Muscle of leg (tissue), 11 donors: Measurements from ENCODE around the gene TNNI3K. TPM values are rescaled to one million over a fixed set of nuclear protein-coding genes. Genes with fewer than 3 reads are reported as not detected.

Source experiments
- DNase-seq: peaks from one replicate; pipeline ENCODE4 v3.0.0; 2013
- H3K27ac ChIP-seq: one replicate; pipeline ENCODE4 v1.5.1; 2013; ENCODE audit warnings: mild to moderate bottlenecking, low read length, control low read depth
- H3K27me3 ChIP-seq: one replicate; pipeline ENCODE4 v1.6.1; 2013; ENCODE audit warnings: low read length; ENCODE audit not compliant: control insufficient read depth, insufficient read depth
- H3K36me3 ChIP-seq: one replicate; pipeline ENCODE4 v1.6.1; 2013; ENCODE audit warnings: low read length; ENCODE audit not compliant: control insufficient read depth, insufficient read depth
- H3K4me1 ChIP-seq: one replicate; pipeline ENCODE4 v1.6.1; 2013; ENCODE audit warnings: low read length; ENCODE audit not compliant: control insufficient read depth, insufficient read depth
- H3K4me3 ChIP-seq: one replicate; pipeline ENCODE4 v1.5.1; 2013; ENCODE audit warnings: low read length, control low read depth
- H3K9me3 ChIP-seq: replicated peaks from 2 replicates; pipeline ENCODE4 v1.6.1; 2013; ENCODE audit warnings: low read depth, low read length; ENCODE audit not compliant: control insufficient read depth
- WGBS: methylation state at CpG from one replicate; pipeline ENCODE4 v1.1.5; 2013; ENCODE audit warnings: missing lambda C conversion rate; ENCODE audit not compliant: insufficient coverage; 5-methylcytosine and 5-hydroxymethylcytosine counted together
- polyA plus RNA-seq, 8 donors: library from polyadenylated mRNA; unstranded; fragments of 120-200 nt; gene quantifications; one replicate each; pipeline versions ENCODE4 v1.2.1 to v1.2.3, GENCODE V29; 2013; ENCODE audit warnings: inconsistent platforms in 1 of 8, low replicate concordance in 1 of 8; ENCODE audit not compliant: insufficient read length in 8 of 8, insufficient read depth in 1 of 8
- total RNA-seq: library from RNA; stranded (reverse); fragments of 120-200 nt; gene quantifications from one replicate; pipeline ENCODE4 v1.2.4, GENCODE V29; 2013

Gene TNNI3K
- total and polyA plus RNA-seq, 9 donors, result 0.41 to 3.1 (median 1.2) TPM

DNA sequence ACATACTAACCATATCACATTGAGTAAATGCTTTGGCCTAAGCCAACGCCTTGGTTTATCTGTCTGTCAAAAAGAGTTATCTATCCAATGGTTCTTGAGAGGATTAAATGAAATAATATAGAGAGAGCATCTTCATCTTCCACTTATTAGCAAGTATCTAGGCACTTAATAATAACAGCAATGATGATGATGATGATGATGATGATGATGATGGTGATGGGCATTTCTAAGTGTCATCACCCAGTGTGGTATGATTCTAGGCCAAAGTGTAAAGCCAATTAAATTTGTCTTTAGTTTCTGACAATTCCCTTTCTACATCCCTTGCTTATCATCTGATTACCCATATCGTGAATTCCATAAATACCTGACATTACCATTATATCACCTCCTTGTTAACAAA, 342.9 kb downstream of the TNNI3K start:
- Histone ChIP-seq H3K27me3 (no peaks in the 10 kb centered on the region), H3K4me1 (no peaks in the 10 kb centered on the region), H3K27ac (no peak overlapping the region), H3K36me3 (no peaks in the 10 kb centered on the region), H3K9me3 (no peaks in the 10 kb centered on the region), H3K4me3 (no peak overlapping the region)
- no CpG with 5 or more reads among the region's 2 CpGs for WGBS
- DNase-seq, result no peak

DNA sequence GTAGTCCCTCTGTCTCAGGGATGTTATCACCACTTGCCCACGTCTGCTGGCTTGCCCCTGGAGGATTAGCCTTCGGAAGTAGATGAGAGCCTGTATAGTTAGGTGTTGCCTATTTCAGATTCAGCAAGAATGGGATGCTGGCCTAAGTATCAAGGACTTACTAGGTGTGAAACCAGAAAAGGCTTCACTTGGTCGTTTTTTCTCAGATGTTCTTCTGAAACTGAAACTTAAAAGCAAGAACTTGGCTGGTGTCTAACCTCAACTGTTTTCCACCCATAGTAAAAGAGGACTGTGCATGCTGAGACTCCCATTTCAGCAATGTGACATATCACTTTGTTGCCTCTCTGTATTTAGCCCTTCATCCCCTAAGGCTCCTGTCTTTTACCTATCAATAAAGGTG, 344.2 kb downstream of the TNNI3K start:
- H3K27me3 ChIP-seq, result no peaks in the 10 kb centered on the region
- no peaks in the 10 kb centered on the region for H3K9me3 ChIP-seq
- WGBS, result 67% methylated on average over 1 of the region's 3 CpGs
- H3K4me3 ChIP-seq, result no peak overlapping the region
- no peak for DNase-seq
- no peaks in the 10 kb centered on the region for H3K36me3 ChIP-seq
- H3K27ac ChIP-seq, result no peak overlapping the region
- no peaks in the 10 kb centered on the region for H3K4me1 ChIP-seq

DNA sequence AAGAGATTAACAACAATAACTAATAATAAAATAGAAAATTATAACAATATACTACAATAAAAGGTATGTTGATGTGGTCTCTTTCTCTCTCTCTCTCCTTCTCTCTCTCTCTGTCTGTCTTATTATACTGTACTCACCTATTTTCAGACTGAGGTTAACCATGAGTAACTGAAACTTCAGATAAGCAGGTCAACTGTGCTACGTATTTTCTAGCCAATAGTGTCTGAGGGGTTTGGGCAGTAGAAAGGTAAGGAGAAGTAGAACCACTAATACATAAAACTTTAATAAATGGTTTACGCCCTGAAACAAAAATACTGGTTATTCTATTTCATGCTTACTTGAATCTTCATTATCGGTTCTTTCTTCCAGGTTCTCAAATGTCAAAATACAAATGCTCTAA, 348.2 kb downstream of the TNNI3K start:
- Histone ChIP-seq H3K27me3 (no peaks in the 10 kb centered on the region), H3K9me3 (no peaks in the 10 kb centered on the region), H3K36me3 (no peaks in the 10 kb centered on the region), H3K27ac (no peak overlapping the region), H3K4me3 (no peak overlapping the region), H3K4me1 (no peaks in the 10 kb centered on the region)
- no CpG with 5 or more reads among the region's 3 CpGs for WGBS
- no peak for DNase-seq

DNA sequence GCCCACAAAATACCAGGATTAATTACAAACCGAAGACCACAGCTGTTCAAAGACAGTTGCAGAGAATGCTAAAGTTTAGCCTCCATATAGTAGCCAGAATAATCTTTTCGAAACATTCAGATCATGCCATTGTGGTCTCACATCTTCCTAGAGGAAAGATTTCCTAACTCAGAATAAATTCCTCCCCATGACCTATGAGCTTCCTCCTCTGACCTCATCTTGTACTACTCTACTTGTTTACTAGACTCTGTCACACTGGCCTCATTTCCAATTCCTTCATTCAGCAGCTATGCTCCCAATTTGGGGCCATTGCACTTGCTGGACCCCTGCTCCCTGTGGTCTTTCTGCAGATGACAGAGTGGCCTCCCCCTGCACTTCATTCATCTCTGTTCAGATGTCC, 349.0 kb downstream of the TNNI3K start:
- H3K4me3 ChIP-seq, result no peak overlapping the region
- WGBS, result 73% methylated on average over 2 of the region's 2 CpGs
- H3K36me3 ChIP-seq, result no peaks in the 10 kb centered on the region
- no peak overlapping the region for H3K27ac ChIP-seq
- no peaks in the 10 kb centered on the region for H3K4me1 ChIP-seq
- DNase-seq, result no peak
- no peaks in the 10 kb centered on the region for H3K9me3 ChIP-seq
- H3K27me3 ChIP-seq, result no peaks in the 10 kb centered on the region

DNA sequence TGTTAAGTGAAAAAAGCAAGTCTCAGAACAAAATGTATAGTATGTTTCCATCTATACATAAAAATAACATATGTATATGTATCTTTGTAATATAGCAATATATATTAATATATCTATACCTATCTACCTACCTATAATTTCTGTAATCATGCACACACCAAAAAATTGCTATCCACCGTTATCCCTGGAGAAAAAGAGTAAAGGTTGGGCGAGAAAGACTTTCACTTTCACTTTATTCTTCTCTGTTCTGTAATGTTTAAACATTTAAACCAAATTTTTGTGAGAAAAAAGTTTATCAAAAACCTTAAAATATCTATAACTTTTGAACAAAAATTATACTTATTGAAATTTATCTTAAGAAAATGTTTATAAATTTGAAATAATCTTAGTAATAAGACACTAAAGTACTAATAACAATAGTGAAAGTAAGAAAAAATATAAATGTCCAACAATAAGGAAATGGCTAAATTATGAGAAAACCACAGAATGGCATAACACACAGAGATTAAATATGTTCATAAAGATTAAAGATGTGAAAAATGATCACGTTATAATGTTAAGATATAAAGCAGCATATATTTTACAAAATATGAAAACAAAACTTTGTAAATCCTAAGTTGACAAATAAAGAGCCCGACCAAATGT, 351.2 kb downstream of the TNNI3K start:
- Histone ChIP-seq H3K4me1 (no peaks in the 10 kb centered on the region), H3K4me3 (no peak overlapping the region), H3K27ac (no peak overlapping the region), H3K27me3 (no peaks in the 10 kb centered on the region), H3K36me3 (no peaks in the 10 kb centered on the region), H3K9me3 (no peaks in the 10 kb centered on the region)
- WGBS, result no CpG with 5 or more reads among the region's 4 CpGs
- no peak for DNase-seq

DNA sequence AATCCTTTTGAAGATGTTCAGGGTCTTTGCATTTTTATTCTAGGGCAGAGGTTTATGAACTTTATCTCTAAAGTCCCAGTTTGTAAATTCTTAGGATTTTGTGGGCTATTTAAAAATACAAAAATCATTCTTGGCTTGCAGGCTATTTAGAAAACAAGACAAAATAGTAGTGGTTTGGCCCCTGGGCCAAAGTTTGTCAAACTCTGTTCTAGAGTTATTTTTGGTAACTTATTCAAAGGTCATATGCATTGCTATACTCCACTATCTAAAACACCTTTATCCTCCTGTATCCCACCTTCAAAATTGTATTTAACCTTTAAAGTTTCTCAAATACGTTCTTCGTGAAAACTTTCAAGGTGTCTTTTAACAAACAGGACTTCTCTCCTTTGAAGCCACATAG, 352.7 kb downstream of the TNNI3K start:
- no peak overlapping the region for H3K4me3 ChIP-seq
- WGBS, result 90% methylated on average over 2 of the region's 2 CpGs
- no peak overlapping the region for H3K27ac ChIP-seq
- DNase-seq, result no peak
- H3K36me3 ChIP-seq, result no peaks in the 10 kb centered on the region
- H3K9me3 ChIP-seq, result no peaks in the 10 kb centered on the region
- no peaks in the 10 kb centered on the region for H3K27me3 ChIP-seq
- H3K4me1 ChIP-seq, result no peaks in the 10 kb centered on the region

DNA sequence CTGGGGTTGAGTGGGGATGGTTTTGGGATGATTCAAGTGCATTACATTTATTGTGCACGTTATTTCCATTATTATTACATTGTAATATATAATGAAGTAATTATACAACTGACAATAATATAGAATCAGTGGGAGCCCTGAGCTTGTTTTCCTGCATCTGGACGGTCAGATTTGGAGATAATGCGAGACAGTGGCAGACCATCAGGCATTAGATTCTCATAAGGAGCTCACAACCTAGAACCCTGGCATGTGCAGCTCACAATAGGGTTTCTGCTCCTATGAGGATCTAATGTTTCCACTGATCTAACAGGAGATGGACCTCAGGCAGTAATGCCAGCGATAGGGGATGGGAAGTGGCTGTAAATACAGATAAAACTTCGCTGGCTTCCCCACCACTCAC, 355.1 kb downstream of the TNNI3K start:
- WGBS, result 100% methylated on average over 2 of the region's 5 CpGs
- Histone ChIP-seq H3K27ac (no peak overlapping the region), H3K4me1 (no peaks in the 10 kb centered on the region), H3K36me3 (no peaks in the 10 kb centered on the region), H3K9me3 (no peaks in the 10 kb centered on the region), H3K4me3 (no peak overlapping the region), H3K27me3 (no peaks in the 10 kb centered on the region)
- DNase-seq, result no peak

DNA sequence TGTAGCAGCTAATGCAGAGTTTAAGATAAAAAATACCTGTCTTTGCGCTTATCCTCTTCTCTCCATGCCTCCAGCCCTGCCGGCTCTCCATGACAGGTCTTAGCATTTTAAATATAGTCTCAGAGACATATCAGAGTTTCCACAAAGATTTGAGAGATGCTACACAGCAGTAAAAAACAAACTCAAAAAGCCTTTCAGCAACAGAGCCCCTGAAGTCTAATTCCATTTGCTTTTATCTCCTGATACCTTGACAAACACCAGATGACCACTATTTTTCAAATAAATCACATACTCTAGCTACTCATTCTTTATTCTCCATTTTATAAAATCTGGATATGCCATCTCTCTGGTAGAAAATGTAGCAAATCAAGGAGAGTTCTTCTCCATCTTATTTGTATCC, 356.8 kb downstream of the TNNI3K start:
- H3K4me3 ChIP-seq, result no peak overlapping the region
- no peaks in the 10 kb centered on the region for H3K36me3 ChIP-seq
- H3K27me3 ChIP-seq, result no peaks in the 10 kb centered on the region
- DNase-seq, result no peak
- WGBS, result 40% methylated on average over 1 of the region's 2 CpGs
- H3K4me1 ChIP-seq, result no peaks in the 10 kb centered on the region
- H3K27ac ChIP-seq, result no peak overlapping the region
- no peaks in the 10 kb centered on the region for H3K9me3 ChIP-seq

DNA sequence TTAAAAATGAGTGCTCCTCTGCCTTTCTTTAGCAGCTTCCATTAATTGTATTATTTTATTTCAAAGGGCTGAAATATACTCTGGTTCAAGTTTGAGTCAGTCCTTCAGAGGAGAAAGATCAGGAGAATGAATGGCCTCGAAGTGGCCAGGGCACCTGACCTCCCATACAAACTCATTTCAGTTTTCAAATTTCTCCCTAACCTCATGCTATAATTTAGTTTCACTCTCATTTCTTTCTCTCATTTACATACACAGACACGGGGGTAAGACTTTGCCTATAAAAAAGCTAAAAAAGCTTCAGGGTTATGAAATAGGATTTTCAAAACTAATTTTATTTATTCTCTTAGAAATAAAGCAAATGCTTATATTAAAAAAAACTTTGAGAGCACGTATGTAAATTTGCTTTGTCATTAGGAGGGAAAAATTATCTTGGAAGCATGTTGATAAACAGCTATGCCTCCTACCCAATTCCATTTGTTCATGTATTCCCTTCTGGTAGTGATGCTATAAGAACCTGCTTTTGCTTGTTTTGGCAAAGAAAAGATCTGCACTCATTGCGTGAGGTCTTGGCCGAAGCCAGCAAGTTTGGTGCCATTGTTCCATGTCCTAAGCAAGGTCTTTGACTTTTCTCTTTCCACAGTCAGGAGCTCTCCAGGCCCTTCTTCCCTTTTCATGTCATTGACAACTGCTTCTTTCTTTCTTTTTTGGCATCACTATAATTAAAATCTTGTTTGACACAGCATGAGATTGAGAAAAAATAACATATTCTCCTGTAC, 357.6 kb downstream of the TNNI3K start:
- no peaks in the 10 kb centered on the region for H3K4me1 ChIP-seq
- no peak for DNase-seq
- no peaks in the 10 kb centered on the region for H3K27me3 ChIP-seq
- H3K9me3 ChIP-seq, result no peaks in the 10 kb centered on the region
- H3K36me3 ChIP-seq, result no peaks in the 10 kb centered on the region
- 72% methylated on average over 2 of the region's 5 CpGs for WGBS
- no peak overlapping the region for H3K27ac ChIP-seq
- H3K4me3 ChIP-seq, result no peak overlapping the region
